Liver (tissue), 9 donors: ENCODE measurements around the gene GPR22. TPM values are rescaled to one million over a fixed set of nuclear protein-coding genes. Genes with fewer than 3 reads are reported as not detected.

Experiments used
- DNase-seq: peaks from one replicate; pipeline ENCODE4 v3.0.0-alpha.2; 2017; ENCODE audit warnings: low spot score
- H3K27ac ChIP-seq, 2 donors: one replicate each; pipeline ENCODE4 v1.7.0; 2013; ENCODE audit warnings: inconsistent platforms in 2 of 2, low read length in 2 of 2, control low read depth in 1 of 2, low read depth in 1 of 2, mild to moderate bottlenecking in 1 of 2
- H3K27me3 ChIP-seq, 4 donors: one replicate each; pipeline versions ENCODE4 v1.6.1 to v1.7.0; 2013; ENCODE audit warnings: low read length in 3 of 4, inconsistent platforms in 1 of 4, mild to moderate bottlenecking in 1 of 4, moderate library complexity in 1 of 4; ENCODE audit not compliant: control insufficient read depth in 4 of 4, insufficient read depth in 4 of 4
- H3K36me3 ChIP-seq, 4 donors: one replicate each; pipeline versions ENCODE4 v1.6.1 to v1.7.0; 2013; ENCODE audit warnings: low read length in 3 of 4, mild to moderate bottlenecking in 3 of 4, low read depth in 1 of 4, moderate library complexity in 1 of 4; ENCODE audit not compliant: control insufficient read depth in 4 of 4, insufficient read depth in 3 of 4
- H3K4me1 ChIP-seq, 4 donors: one replicate each; pipeline versions ENCODE4 v1.6.1 to v1.7.0; 2013; ENCODE audit warnings: low read length in 3 of 4, mild to moderate bottlenecking in 3 of 4, moderate library complexity in 1 of 4; ENCODE audit not compliant: control insufficient read depth in 4 of 4, insufficient read depth in 4 of 4
- H3K4me3 ChIP-seq, 3 donors: one replicate each; pipeline versions ENCODE4 v1.6.1 to v1.7.0; 2013; ENCODE audit warnings: low read length in 3 of 3, control low read depth in 1 of 3, low read depth in 1 of 3, mild to moderate bottlenecking in 1 of 3
- H3K9ac ChIP-seq, 2 donors: one replicate each; pipeline ENCODE4 v1.7.0; 2013; ENCODE audit warnings: low read length in 2 of 2, mild to moderate bottlenecking in 2 of 2, moderate library complexity in 2 of 2, control low read depth in 1 of 2, low read depth in 1 of 2
- H3K9me3 ChIP-seq, 4 donors: one replicate each; pipeline versions ENCODE4 v1.6.1 to v1.7.0; 2013; ENCODE audit warnings: low read length in 3 of 4; ENCODE audit not compliant: control insufficient read depth in 4 of 4
- EGR1 ChIP-seq, 2 donors: IDR thresholded peaks; 2 replicates each; pipeline ENCODE4 v1.6.1; 2016 to 2018; ENCODE audit warnings: antibody characterized with exemption in 2 of 2, low read depth in 2 of 2
- FOXA1 ChIP-seq: IDR thresholded peaks from 2 replicates; pipeline ENCODE4 v1.6.1; 2016; ENCODE audit warnings: antibody characterized with exemption
- FOXA2 ChIP-seq: IDR thresholded peaks from 2 replicates; pipeline ENCODE4 v1.6.1; 2016; ENCODE audit warnings: antibody characterized with exemption
- GABPA ChIP-seq, 2 donors: IDR thresholded peaks in 1 of 2; conservative IDR thresholded peaks in 1 of 2; 2 replicates each; pipeline ENCODE4 v1.6.1; 2016; ENCODE audit warnings: antibody characterized with exemption in 2 of 2, mild to moderate bottlenecking in 1 of 2, moderate library complexity in 1 of 2
- HNF4A ChIP-seq, 2 donors: conservative IDR thresholded peaks; 2 replicates each; pipeline ENCODE4 v1.6.1; 2016; ENCODE audit warnings: antibody characterized with exemption in 2 of 2, mild to moderate bottlenecking in 2 of 2
- HNF4G ChIP-seq: IDR thresholded peaks from 2 replicates; pipeline ENCODE4 v1.6.1; 2016; ENCODE audit warnings: antibody characterized with exemption
- JUND ChIP-seq, 2 donors: IDR thresholded peaks; 2 replicates each; pipeline ENCODE4 v1.6.1; 2016; ENCODE audit warnings: antibody characterized with exemption in 2 of 2
- NR2F2 ChIP-seq: IDR thresholded peaks from 2 replicates; pipeline ENCODE4 v1.6.1; 2016; ENCODE audit warnings: antibody characterized with exemption
- RAD21 ChIP-seq, 2 donors: IDR thresholded peaks; 2 replicates each; pipeline ENCODE4 v1.6.1; 2016; ENCODE audit warnings: antibody characterized with exemption in 2 of 2, mild to moderate bottlenecking in 2 of 2
- RXRA ChIP-seq, 2 donors: IDR thresholded peaks; 2 replicates each; pipeline ENCODE4 v1.6.1; 2017 to 2018; ENCODE audit warnings: antibody characterized with exemption in 2 of 2, mild to moderate bottlenecking in 1 of 2
- SP1 ChIP-seq: IDR thresholded peaks from 2 replicates; pipeline ENCODE4 v1.6.1; 2018; ENCODE audit warnings: antibody characterized with exemption, mild to moderate bottlenecking
- TAF1 ChIP-seq: conservative IDR thresholded peaks from 2 replicates; pipeline ENCODE4 v1.6.1; 2016; ENCODE audit warnings: antibody characterized with exemption, mild to moderate bottlenecking
- YY1 ChIP-seq: IDR thresholded peaks from 2 replicates; pipeline ENCODE4 v1.6.1; 2016; ENCODE audit warnings: antibody characterized with exemption, mild to moderate bottlenecking
- whole genome bisulfite sequencing: extraction: QIAGEN DNeasy Blood & Tissue Kit; methylation state at CpG from one replicate; pipeline ENCODE4 v1.1.7; 2013; 5-methylcytosine and 5-hydroxymethylcytosine counted together
- polyA plus RNA-seq, 2 donors: library from polyadenylated mRNA; stranded (reverse) in 1 of 2; unstranded in 1 of 2; fragments of 200-250 nt in 1 of 2; fragments of >200 nt in 1 of 2; fragmentation: Nextera tagmentation in 1 of 2; extraction: Ambion mirVana in 1 of 2; gene quantifications; one replicate each; pipeline versions ENCODE4 v1.2.1 to v1.2.3, GENCODE V29; 2013 to 2015
- total RNA-seq, 2 donors: library from RNA; depleted of rRNA; stranded (reverse); fragments of >200 nt; gene quantifications; one replicate each; pipeline ENCODE4 v1.2.3, GENCODE V29; 2014
- TF ChIP-seq, protein P1 (sequence below): IDR thresholded peaks from 2 replicates; pipeline ENCODE4 v1.6.1; 2016; ENCODE audit warnings: antibody characterized with exemption
- TF ChIP-seq, protein P2 (sequence below): IDR thresholded peaks from 2 replicates; pipeline ENCODE4 v1.6.1; 2016; ENCODE audit warnings: antibody characterized with exemption
- TF ChIP-seq, protein P3 (sequence below): IDR thresholded peaks from 2 replicates; pipeline ENCODE4 v1.6.1; 2016; ENCODE audit warnings: antibody characterized with exemption
- TF ChIP-seq, protein P4 (sequence below): IDR thresholded peaks from 2 replicates; pipeline ENCODE4 v1.6.1; 2016; ENCODE audit warnings: antibody characterized with exemption, mild to moderate bottlenecking
- TF ChIP-seq, protein P5 (sequence below): fragments of 150-350 bp; IDR thresholded peaks from 2 replicates; pipeline ENCODE4 v1.5.1; 2017; ENCODE audit warnings: improper control_type of control experiment, low read depth, low read length; ENCODE audit not compliant: missing input control
- donor health status: healthy.
- donor health status: healthy.
- donor health status: healthy.
- donor health status: healthy.
- donor health status: healthy.

GPR22 gene
- total and polyA plus RNA-seq, 4 donors: 2.1 TPM; not detected in 3

GRCh38 chr7:107502797-107503196 is 32.9 kb downstream of the GPR22 start:
- Histone ChIP-seq H3K9me3 (no peaks in the 10 kb centered on the region), H3K4me1 (peaks cover 0 to 3% (median 3%) of the 10 kb centered on the region in 4 donors), H3K27me3 (no peaks in the 10 kb centered on the region), H3K27ac (no peak overlapping the region), H3K4me3 (no peak overlapping the region), H3K36me3 (no peaks in the 10 kb centered on the region), H3K9ac (no peak overlapping the region)
- no peak for TF ChIP-seq TAF1
- DNase-seq: no peak
- WGBS: 95% methylated on average over 2 of the region's 2 CpGs

DNA sequence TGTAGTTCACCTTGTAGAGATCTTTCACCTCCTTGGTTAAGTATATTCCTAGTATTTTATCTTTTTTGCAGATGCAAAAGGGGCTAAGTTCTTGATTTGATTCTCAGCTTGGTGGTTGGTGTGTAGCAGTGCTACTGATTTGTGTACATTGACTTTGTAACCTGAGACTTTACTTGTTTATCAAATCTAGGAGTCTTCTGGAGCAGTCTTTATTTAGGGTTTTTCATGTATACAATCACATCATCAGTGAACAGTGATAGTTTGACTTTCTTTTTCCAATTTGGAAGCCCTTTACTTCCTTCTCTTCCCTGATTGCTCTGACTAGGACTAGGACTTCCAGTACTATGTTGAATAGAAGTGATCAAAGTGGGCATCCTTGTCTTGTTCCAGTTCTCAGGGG is 33.8 kb downstream of the GPR22 start:
- no peak overlapping the region for H3K4me3 ChIP-seq
- TF ChIP-seq HNF4A (conservative IDR thresholded peaks at IDR 0.05) (no peak), EGR1 (IDR thresholded peaks at IDR 0.05; ENCODE audit: low read depth in 2 of 2) (no peak), YY1 (no peak), GABPA (IDR thresholded peaks at IDR 0.05 in 1 of 2, conservative IDR thresholded peaks at IDR 0.05 in 1 of 2) (no peak), RAD21 (IDR thresholded peaks at IDR 0.05) (no peak), SP1 (no peak), TAF1 (no peak), FOXA1 (no peak), HNF4G (no peak), RXRA (IDR thresholded peaks at IDR 0.05) (no peak), NR2F2 (no peak), JUND (IDR thresholded peaks at IDR 0.05) (no peak), FOXA2 (no peak)
- TF ChIP-seq, protein P1, sequence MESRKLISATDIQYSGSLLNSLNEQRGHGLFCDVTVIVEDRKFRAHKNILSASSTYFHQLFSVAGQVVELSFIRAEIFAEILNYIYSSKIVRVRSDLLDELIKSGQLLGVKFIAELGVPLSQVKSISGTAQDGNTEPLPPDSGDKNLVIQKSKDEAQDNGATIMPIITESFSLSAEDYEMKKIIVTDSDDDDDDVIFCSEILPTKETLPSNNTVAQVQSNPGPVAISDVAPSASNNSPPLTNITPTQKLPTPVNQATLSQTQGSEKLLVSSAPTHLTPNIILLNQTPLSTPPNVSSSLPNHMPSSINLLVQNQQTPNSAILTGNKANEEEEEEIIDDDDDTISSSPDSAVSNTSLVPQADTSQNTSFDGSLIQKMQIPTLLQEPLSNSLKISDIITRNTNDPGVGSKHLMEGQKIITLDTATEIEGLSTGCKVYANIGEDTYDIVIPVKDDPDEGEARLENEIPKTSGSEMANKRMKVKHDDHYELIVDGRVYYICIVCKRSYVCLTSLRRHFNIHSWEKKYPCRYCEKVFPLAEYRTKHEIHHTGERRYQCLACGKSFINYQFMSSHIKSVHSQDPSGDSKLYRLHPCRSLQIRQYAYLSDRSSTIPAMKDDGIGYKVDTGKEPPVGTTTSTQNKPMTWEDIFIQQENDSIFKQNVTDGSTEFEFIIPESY: no peak
- TF ChIP-seq, protein P2, sequence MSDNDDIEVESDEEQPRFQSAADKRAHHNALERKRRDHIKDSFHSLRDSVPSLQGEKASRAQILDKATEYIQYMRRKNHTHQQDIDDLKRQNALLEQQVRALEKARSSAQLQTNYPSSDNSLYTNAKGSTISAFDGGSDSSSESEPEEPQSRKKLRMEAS: no peak
- TF ChIP-seq, protein P3, sequence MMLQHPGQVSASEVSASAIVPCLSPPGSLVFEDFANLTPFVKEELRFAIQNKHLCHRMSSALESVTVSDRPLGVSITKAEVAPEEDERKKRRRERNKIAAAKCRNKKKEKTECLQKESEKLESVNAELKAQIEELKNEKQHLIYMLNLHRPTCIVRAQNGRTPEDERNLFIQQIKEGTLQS: no peak
- TF ChIP-seq, protein P4, sequence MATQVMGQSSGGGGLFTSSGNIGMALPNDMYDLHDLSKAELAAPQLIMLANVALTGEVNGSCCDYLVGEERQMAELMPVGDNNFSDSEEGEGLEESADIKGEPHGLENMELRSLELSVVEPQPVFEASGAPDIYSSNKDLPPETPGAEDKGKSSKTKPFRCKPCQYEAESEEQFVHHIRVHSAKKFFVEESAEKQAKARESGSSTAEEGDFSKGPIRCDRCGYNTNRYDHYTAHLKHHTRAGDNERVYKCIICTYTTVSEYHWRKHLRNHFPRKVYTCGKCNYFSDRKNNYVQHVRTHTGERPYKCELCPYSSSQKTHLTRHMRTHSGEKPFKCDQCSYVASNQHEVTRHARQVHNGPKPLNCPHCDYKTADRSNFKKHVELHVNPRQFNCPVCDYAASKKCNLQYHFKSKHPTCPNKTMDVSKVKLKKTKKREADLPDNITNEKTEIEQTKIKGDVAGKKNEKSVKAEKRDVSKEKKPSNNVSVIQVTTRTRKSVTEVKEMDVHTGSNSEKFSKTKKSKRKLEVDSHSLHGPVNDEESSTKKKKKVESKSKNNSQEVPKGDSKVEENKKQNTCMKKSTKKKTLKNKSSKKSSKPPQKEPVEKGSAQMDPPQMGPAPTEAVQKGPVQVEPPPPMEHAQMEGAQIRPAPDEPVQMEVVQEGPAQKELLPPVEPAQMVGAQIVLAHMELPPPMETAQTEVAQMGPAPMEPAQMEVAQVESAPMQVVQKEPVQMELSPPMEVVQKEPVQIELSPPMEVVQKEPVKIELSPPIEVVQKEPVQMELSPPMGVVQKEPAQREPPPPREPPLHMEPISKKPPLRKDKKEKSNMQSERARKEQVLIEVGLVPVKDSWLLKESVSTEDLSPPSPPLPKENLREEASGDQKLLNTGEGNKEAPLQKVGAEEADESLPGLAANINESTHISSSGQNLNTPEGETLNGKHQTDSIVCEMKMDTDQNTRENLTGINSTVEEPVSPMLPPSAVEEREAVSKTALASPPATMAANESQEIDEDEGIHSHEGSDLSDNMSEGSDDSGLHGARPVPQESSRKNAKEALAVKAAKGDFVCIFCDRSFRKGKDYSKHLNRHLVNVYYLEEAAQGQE: no peak
- TF ChIP-seq, protein P5, sequence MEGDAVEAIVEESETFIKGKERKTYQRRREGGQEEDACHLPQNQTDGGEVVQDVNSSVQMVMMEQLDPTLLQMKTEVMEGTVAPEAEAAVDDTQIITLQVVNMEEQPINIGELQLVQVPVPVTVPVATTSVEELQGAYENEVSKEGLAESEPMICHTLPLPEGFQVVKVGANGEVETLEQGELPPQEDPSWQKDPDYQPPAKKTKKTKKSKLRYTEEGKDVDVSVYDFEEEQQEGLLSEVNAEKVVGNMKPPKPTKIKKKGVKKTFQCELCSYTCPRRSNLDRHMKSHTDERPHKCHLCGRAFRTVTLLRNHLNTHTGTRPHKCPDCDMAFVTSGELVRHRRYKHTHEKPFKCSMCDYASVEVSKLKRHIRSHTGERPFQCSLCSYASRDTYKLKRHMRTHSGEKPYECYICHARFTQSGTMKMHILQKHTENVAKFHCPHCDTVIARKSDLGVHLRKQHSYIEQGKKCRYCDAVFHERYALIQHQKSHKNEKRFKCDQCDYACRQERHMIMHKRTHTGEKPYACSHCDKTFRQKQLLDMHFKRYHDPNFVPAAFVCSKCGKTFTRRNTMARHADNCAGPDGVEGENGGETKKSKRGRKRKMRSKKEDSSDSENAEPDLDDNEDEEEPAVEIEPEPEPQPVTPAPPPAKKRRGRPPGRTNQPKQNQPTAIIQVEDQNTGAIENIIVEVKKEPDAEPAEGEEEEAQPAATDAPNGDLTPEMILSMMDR: no peak

More for the DNA sequence above, 33.8 kb downstream of the GPR22 start:
- Histone ChIP-seq H3K9me3 (no peaks in the 10 kb centered on the region), H3K4me1 (peaks cover 0 to 3% (median 3%) of the 10 kb centered on the region in 4 donors), H3K9ac (no peak overlapping the region), H3K36me3 (no peaks in the 10 kb centered on the region), H3K27ac (no peak overlapping the region), H3K27me3 (no peaks in the 10 kb centered on the region)
- DNase-seq: no peak
